ENCODE measurements around the gene CDS2. TPM values are rescaled to one million over a fixed set of nuclear protein-coding genes. Genes with fewer than 3 reads are reported as not detected.

CDS2 gene
- total RNA-seq, 1 experiment from 2014 or later: 17.1 TPM

- Histone ChIP-seq H3K36me3 (ENCODE audit: low read depth, low read length) (peaks cover 55% of the 10 kb centered on the region), H3K79me2 (ENCODE audit: low read length) (peaks cover 47% of the 10 kb centered on the region)
Observed at GRCh38 chr20:5113615-5113986, 13.2 kb upstream of the CDS2 start.

GRCh38 chr20:5114403-5114802 is 12.4 kb upstream of the CDS2 start:
- no peak overlapping the region for H3K27ac ChIP-seq (ENCODE audit: low read length)
- no peak for ATAC-seq
- peaks cover 51% of the 10 kb centered on the region for H3K4me1 ChIP-seq (ENCODE audit: insufficient read depth, low read length)
- no peaks in the 10 kb centered on the region for H3K27me3 ChIP-seq (ENCODE audit: low read length)
- H3K9me2 ChIP-seq (replicated peaks; ENCODE audit: low read length): no peaks in the 10 kb centered on the region
- ChIA-PET CTCF (no interaction called here), POLR2A (ENCODE audit: unreplicated experiment) (interaction anchor here (0.5 kb wide), 1 partner anchor 540 kb away, joined by 4 read pairs; no protein-coding TSS in a partner anchor)
- H4K20me1 ChIP-seq (ENCODE audit: low read length): peaks cover 34% of the 10 kb centered on the region
- BruUV-seq (replicated peaks): no TSS peak
- no peak for TF ChIP-seq EZH2phosphoT487 (IDR thresholded peaks at IDR 0.05; ENCODE audit: borderline replicate concordance, low read length)
- TF ChIP-seq EZH2 (IDR thresholded peaks at IDR 0.05; ENCODE audit: low read length, unreplicated experiment): no peak
- no peak for TF ChIP-seq CTCF (conservative IDR thresholded peaks at IDR 0.05; ENCODE audit: low read depth, low read length)
- peaks cover 53% of the 10 kb centered on the region for H3K36me3 ChIP-seq (ENCODE audit: low read depth, low read length)
- H3K9ac ChIP-seq (ENCODE audit: low read length): no peak overlapping the region
- H3K79me2 ChIP-seq (ENCODE audit: low read length): peaks cover 55% of the 10 kb centered on the region
- peaks cover 46% of the 10 kb centered on the region for H3F3A ChIP-seq (ENCODE audit: low read length, unreplicated experiment)
- H3K9me3 ChIP-seq (ENCODE audit: low read length): no peaks in the 10 kb centered on the region
- no peak for DNase-seq
- no peak overlapping the region for H3K4me3 ChIP-seq (ENCODE audit: low read length)
- H2AFZ ChIP-seq (ENCODE audit: low read length): no peak overlapping the region
- peak overlapping the region; percentile 85; the same call in 1 of the 2 replicates for H3K4me2 ChIP-seq (ENCODE audit: low read length)
- intact Hi-C loops (cut with micrococcal nuclease): no loop called here

More at GRCh38 chr20:5113615-5113986, 13.2 kb upstream of the CDS2 start:
- H3K9ac ChIP-seq (ENCODE audit: low read length): peak overlapping the region; percentile 83
- POLR2A ChIA-PET (ENCODE audit: unreplicated experiment): interaction anchor here (0.5 kb wide), 1 partner anchor 541 kb away, joined by 4 read pairs; no protein-coding TSS in a partner anchor
- intact Hi-C loops (cut with micrococcal nuclease): no loop called here
- ATAC-seq (no peak), DNase-seq (no peak)
- peaks cover 46% of the 10 kb centered on the region for H3F3A ChIP-seq (ENCODE audit: low read length, unreplicated experiment)
- CTCF ChIA-PET: no interaction called here
- H3K9me3 ChIP-seq (ENCODE audit: low read length): no peaks in the 10 kb centered on the region
- H3K4me1 ChIP-seq (ENCODE audit: insufficient read depth, low read length): peaks cover 51% of the 10 kb centered on the region
- TF ChIP-seq EZH2phosphoT487 (IDR thresholded peaks at IDR 0.05; ENCODE audit: borderline replicate concordance, low read length) (no peak), CTCF (conservative IDR thresholded peaks at IDR 0.05; ENCODE audit: low read depth, low read length) (no peak), EZH2 (IDR thresholded peaks at IDR 0.05; ENCODE audit: low read length, unreplicated experiment) (no peak)
- H3K4me3 ChIP-seq (ENCODE audit: low read length): peak overlapping the region; percentile 88
- no peaks in the 10 kb centered on the region for H3K27me3 ChIP-seq (ENCODE audit: low read length)
- BruUV-seq (replicated peaks): no TSS peak
- H4K20me1 ChIP-seq (ENCODE audit: low read length): peaks cover 28% of the 10 kb centered on the region
- peak overlapping the region; percentile 85 for H3K4me2 ChIP-seq (ENCODE audit: low read length)
- H3K9me2 ChIP-seq (replicated peaks; ENCODE audit: low read length): no peaks in the 10 kb centered on the region
- peak overlapping the region; percentile 82 for H2AFZ ChIP-seq (ENCODE audit: low read length)
- H3K27ac ChIP-seq (ENCODE audit: low read length): peak overlapping the region; percentile 90

GRCh38 chr20:5116875-5117274 is 9.9 kb upstream of the CDS2 start:
- no peak overlapping the region for H2AFZ ChIP-seq (ENCODE audit: low read length)
- peaks cover 49% of the 10 kb centered on the region for H3K79me2 ChIP-seq (ENCODE audit: low read length)
- peaks cover 48% of the 10 kb centered on the region for H3K36me3 ChIP-seq (ENCODE audit: low read depth, low read length)
- H3K9ac ChIP-seq (ENCODE audit: low read length): peak overlapping the region; percentile 92; the same call in 1 of the 2 replicates
- DNase-seq: no peak
- no peaks in the 10 kb centered on the region for H3K27me3 ChIP-seq (ENCODE audit: low read length)
- H3K4me3 ChIP-seq (ENCODE audit: low read length): peak overlapping the region; percentile 84
- H3K4me1 ChIP-seq (ENCODE audit: insufficient read depth, low read length): peaks cover 52% of the 10 kb centered on the region
- ChIA-PET CTCF (interaction anchor here (1.8 kb wide), 1 partner anchor 10 kb away, joined by 12 read pairs; the partner anchor contains the start of gene CDS2), POLR2A (ENCODE audit: unreplicated experiment) (no interaction called here)
- H3K9me3 ChIP-seq (ENCODE audit: low read length): no peaks in the 10 kb centered on the region
- H3K27ac ChIP-seq (ENCODE audit: low read length): no peak overlapping the region
- no TSS peak for BruUV-seq (replicated peaks)
- TF ChIP-seq EZH2phosphoT487 (IDR thresholded peaks at IDR 0.05; ENCODE audit: borderline replicate concordance, low read length) (no peak), CTCF (conservative IDR thresholded peaks at IDR 0.05; ENCODE audit: low read depth, low read length) (no peak), EZH2 (IDR thresholded peaks at IDR 0.05; ENCODE audit: low read length, unreplicated experiment) (no peak)
- intact Hi-C loops (cut with micrococcal nuclease): no loop called here
- peaks cover 34% of the 10 kb centered on the region for H4K20me1 ChIP-seq (ENCODE audit: low read length)
- H3K4me2 ChIP-seq (ENCODE audit: low read length): peak overlapping the region; percentile 90
- peaks cover 46% of the 10 kb centered on the region for H3F3A ChIP-seq (ENCODE audit: low read length, unreplicated experiment)
- ATAC-seq: no peak
- no peaks in the 10 kb centered on the region for H3K9me2 ChIP-seq (replicated peaks; ENCODE audit: low read length)
